Metanephros (tissue), 2 donors: Measurements from ENCODE around the gene DPY19L1. TPM values are rescaled to one million over a fixed set of nuclear protein-coding genes. Genes with fewer than 3 reads are reported as not detected.

Source experiments
- small RNA-seq: library from RNA; depleted of rRNA; stranded (forward); fragments of <200 nt; gene quantifications from one replicate; pipeline ENCODE3, GENCODE V24; 2014; ENCODE audit warnings: low replicate concordance
- total RNA-seq: library from RNA; depleted of rRNA; stranded (reverse); fragments of >200 nt; gene quantifications from one replicate; pipeline ENCODE4 v1.2.3, GENCODE V29; 2014

DPY19L1 gene
- total RNA-seq, result 19.7 TPM

DNA sequence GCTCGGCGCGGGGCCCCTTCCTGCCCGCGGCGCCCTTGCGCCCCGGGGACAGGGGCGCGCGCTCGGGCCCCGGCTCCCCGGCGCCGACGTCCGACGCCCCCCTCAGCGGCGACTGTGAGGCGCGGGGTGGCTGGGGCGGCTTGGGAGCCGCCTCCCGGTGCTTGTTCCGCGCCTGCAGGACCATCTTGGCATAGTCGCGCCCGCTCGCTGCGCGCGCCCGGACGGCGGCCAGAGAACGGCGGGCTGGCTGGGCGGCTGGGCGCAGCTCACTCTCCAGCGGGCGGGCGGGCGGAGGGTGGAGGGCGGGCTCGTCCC lies at the start of gene DPY19L1:
Gene DPY19L1, minus strand, starts transcription at position 275 of the 315 bp plus-strand sequence. Its CDS starts 91 bp downstream, at position 184.

Small RNA genes lying within 50 kb of the gene (small RNA-seq; reads per million reads assigned to genes)
- gene MIR548N, result not detected
- gene RF00322, result not detected

Other genes starting within 250 kb of the DPY19L1 start
- not detected for gene TBX20, start 216.6 kb upstream of the DPY19L1 start, total RNA-seq